Vagina (tissue), 2 donors: ENCODE measurements around the gene GRK5. TPM values are rescaled to one million over a fixed set of nuclear protein-coding genes. Genes with fewer than 3 reads are reported as not detected.

Experiments
- DNase-seq, 2 donors: peaks; one replicate each; pipeline ENCODE4 v3.0.0-alpha.2; 2017; ENCODE audit errors: extremely low spot score in 2 of 2
- H3K27ac ChIP-seq: fragments of 200-600 bp; sonication (generic); one replicate; pipeline ENCODE4 v1.5.1; 2019
- H3K27me3 ChIP-seq: fragments of 200-600 bp; sonication (generic); one replicate; pipeline ENCODE4 v1.5.1; 2019
- H3K36me3 ChIP-seq, 2 donors: fragments of 200-600 bp; sonication (generic); one replicate each; pipeline ENCODE4 v1.5.1; 2017 to 2019
- H3K4me1 ChIP-seq: fragments of 200-600 bp; sonication (generic); one replicate; pipeline ENCODE4 v1.5.1; 2019
- H3K4me3 ChIP-seq, 2 donors: fragments of 200-600 bp; sonication (generic); 1 replicate in 1 of 2; 2 replicates in 1 of 2; pipeline ENCODE4 v1.5.1; 2016 to 2019
- H3K9me3 ChIP-seq: fragments of 200-600 bp; sonication (generic); one replicate; pipeline ENCODE4 v1.5.1; 2019
- POLR2A ChIP-seq, 2 donors: fragments of 450-650 bp; IDR thresholded peaks; one replicate each; pipeline ENCODE4 v1.6.1; 2017; ENCODE audit warnings: antibody characterized with exemption in 2 of 2, mild to moderate bottlenecking in 2 of 2, moderate library complexity in 2 of 2
- POLR2AphosphoS5 ChIP-seq, 2 donors: sonication (generic); formaldehyde crosslinking; IDR thresholded peaks; one replicate each; pipeline ENCODE4 v1.9.0; 2017; ENCODE audit warnings: antibody characterized with exemption in 2 of 2, mild to moderate bottlenecking in 2 of 2, low read depth in 1 of 2; ENCODE audit not compliant: insufficient read depth in 1 of 2
- intact Hi-C: fragments of 100-400 bp; cut with DNase I; formaldehyde crosslinking; loops from one replicate; pipeline ENCODE4 v1.15.1; 2023
- total RNA-seq: library from RNA; depleted of rRNA; stranded (reverse); fragments of >200 nt; gene quantifications from one replicate; pipeline ENCODE4 v1.2.3, GENCODE V29; 2016
- TF ChIP-seq, protein P1 (sequence below), 3 experiments: fragments of 450-650 bp in 2 of 3; fragments of 200-600 bp in 1 of 3; sonication (generic) in 1 of 3; IDR thresholded peaks; one replicate each; pipeline ENCODE4 v1.5.1; 2017 to 2019; ENCODE audit warnings: antibody characterized with exemption in 3 of 3, mild to moderate bottlenecking in 2 of 3, moderate library complexity in 2 of 3

GRK5 gene
- total RNA-seq, 1 donor from 2014 or later: 16.5 TPM

DNA sequence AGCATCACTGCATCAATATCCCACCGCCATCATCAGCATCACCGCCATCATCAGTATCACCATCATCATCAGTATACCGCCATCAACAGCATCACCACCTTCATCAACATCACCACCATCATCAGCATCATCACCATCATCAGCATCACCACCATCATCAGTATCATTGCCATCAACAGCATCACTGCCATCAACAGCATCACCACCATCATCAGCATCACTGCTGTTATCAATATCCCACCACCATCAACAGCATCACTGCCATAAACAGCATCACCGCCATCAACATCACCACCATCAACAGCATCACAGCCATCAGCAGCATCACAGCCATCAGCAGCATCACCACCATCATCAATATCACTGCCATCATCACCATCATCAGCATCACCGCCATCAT lies 219.3 kb downstream of the GRK5 start:
- Histone ChIP-seq H3K4me3 (no peak overlapping the region), H3K27me3 (no peaks in the 10 kb centered on the region), H3K9me3 (no peaks in the 10 kb centered on the region), H3K27ac (no peak overlapping the region), H3K4me1 (peaks cover 7% of the 10 kb centered on the region), H3K36me3 (peaks cover 0 to 25% of the 10 kb centered on the region in 2 donors)
- intact Hi-C loops: no loop called here
- no peak for DNase-seq
- TF ChIP-seq, protein P1, sequence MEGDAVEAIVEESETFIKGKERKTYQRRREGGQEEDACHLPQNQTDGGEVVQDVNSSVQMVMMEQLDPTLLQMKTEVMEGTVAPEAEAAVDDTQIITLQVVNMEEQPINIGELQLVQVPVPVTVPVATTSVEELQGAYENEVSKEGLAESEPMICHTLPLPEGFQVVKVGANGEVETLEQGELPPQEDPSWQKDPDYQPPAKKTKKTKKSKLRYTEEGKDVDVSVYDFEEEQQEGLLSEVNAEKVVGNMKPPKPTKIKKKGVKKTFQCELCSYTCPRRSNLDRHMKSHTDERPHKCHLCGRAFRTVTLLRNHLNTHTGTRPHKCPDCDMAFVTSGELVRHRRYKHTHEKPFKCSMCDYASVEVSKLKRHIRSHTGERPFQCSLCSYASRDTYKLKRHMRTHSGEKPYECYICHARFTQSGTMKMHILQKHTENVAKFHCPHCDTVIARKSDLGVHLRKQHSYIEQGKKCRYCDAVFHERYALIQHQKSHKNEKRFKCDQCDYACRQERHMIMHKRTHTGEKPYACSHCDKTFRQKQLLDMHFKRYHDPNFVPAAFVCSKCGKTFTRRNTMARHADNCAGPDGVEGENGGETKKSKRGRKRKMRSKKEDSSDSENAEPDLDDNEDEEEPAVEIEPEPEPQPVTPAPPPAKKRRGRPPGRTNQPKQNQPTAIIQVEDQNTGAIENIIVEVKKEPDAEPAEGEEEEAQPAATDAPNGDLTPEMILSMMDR (IDR thresholded peaks at IDR 0.05): no peak
- no peak for TF ChIP-seq POLR2AphosphoS5 (IDR thresholded peaks at IDR 0.05; ENCODE audit: insufficient read depth in 1 of 2, low read depth in 1 of 2)
- TF ChIP-seq POLR2A (IDR thresholded peaks at IDR 0.05): no peak

DNA sequence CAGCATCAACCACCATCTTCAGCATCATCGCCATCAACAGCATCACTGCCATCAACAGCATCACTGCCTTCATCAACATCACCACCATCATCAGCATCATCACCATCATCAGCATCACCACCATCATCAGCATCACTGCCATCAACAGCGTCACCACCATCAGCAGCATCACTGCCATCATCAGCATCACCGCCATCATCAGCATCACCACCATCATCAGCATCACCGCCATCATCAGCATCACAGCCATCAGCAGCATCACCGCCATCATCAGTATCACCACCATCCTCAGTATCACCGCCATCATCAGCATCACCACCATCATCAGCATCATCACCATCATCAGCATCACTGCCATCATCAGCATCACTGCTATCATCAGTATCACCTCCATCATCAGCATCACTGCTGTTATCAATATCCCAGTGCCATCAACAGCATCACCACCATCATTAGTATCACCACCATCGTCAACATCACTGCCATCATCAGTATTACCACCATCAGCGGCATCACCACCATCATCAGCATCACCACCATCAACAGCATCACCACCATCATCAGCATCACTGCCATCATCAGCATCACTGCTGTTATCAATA lies 220.0 kb downstream of the GRK5 start:
- intact Hi-C loops: no loop called here

DNA sequence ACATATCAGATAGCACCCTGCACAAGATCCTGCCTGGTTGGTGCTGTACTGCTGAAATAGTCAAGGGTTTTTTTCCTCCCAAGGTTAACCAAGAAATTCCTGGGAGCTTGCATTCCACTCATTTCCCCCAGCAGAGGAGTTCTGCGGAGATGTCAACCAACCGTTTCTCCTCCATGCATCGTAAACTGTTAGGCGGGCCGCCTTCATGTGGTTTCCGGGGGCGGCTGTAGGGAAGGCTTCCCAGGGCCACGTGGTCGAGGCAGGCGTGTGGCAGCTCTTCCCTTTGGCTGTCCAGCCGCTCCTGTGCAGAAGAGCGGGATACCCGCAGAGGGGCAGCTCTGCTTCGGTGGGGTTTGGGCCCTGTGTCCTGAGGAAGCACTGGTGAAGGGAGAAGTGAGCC lies 221.4 kb downstream of the GRK5 start:
- H3K36me3 ChIP-seq: peaks cover 0 to 25% of the 10 kb centered on the region in 2 donors
- DNase-seq: no peak
- H3K4me3 ChIP-seq: no peak overlapping the region
- H3K4me1 ChIP-seq: no peaks in the 10 kb centered on the region
- no peak overlapping the region for H3K27ac ChIP-seq
- intact Hi-C loops: no loop called here
- TF ChIP-seq POLR2AphosphoS5 (IDR thresholded peaks at IDR 0.05; ENCODE audit: insufficient read depth in 1 of 2, low read depth in 1 of 2): no peak
- no peak for TF ChIP-seq POLR2A (IDR thresholded peaks at IDR 0.05)
- TF ChIP-seq, protein P1 (IDR thresholded peaks at IDR 0.05): no peak
- no peaks in the 10 kb centered on the region for H3K27me3 ChIP-seq
- no peaks in the 10 kb centered on the region for H3K9me3 ChIP-seq

More for the DNA sequence above, 220.0 kb downstream of the GRK5 start:
- no peaks in the 10 kb centered on the region for H3K27me3 ChIP-seq
- peaks cover under 1% of the 10 kb centered on the region for H3K4me1 ChIP-seq
- no peak overlapping the region for H3K4me3 ChIP-seq
- H3K9me3 ChIP-seq: no peaks in the 10 kb centered on the region
- no peak for DNase-seq
- no peak for TF ChIP-seq POLR2AphosphoS5 (IDR thresholded peaks at IDR 0.05; ENCODE audit: insufficient read depth in 1 of 2, low read depth in 1 of 2)
- TF ChIP-seq, protein P1 (IDR thresholded peaks at IDR 0.05): no peak
- TF ChIP-seq POLR2A (IDR thresholded peaks at IDR 0.05): no peak
- H3K27ac ChIP-seq: no peak overlapping the region
- peaks cover 0 to 25% of the 10 kb centered on the region in 2 donors for H3K36me3 ChIP-seq

DNA sequence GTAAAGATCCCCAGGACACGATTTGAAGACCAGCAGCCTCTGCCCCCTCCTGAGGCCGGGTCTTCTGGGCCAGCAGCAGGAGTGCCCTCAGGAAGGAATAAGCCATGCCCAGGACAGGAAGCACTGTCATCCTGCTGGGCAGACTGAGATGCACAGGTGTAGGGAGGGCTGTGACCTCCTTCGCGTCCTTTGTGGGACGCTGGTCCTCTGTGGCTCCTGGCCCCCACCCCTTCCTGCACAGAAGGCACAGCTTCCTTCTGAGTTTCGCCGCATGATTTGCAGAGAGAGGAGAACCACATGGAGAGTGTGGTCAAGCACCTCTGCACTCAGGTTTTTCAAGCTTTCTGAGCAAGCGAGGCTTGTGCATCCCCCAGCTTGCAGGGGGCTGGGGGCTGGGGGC lies 222.4 kb downstream of the GRK5 start:
- no peak overlapping the region for H3K27ac ChIP-seq
- H3K27me3 ChIP-seq: no peaks in the 10 kb centered on the region
- TF ChIP-seq, protein P1 (IDR thresholded peaks at IDR 0.05): no peak
- TF ChIP-seq POLR2AphosphoS5 (IDR thresholded peaks at IDR 0.05; ENCODE audit: insufficient read depth in 1 of 2, low read depth in 1 of 2) (no peak), POLR2A (IDR thresholded peaks at IDR 0.05) (no peak)
- DNase-seq: no peak
- H3K4me3 ChIP-seq: no peak overlapping the region
- intact Hi-C loops: no loop called here
- H3K4me1 ChIP-seq: no peaks in the 10 kb centered on the region
- H3K9me3 ChIP-seq: no peaks in the 10 kb centered on the region
- H3K36me3 ChIP-seq: peaks cover 0 to 30% of the 10 kb centered on the region in 2 donors

DNA sequence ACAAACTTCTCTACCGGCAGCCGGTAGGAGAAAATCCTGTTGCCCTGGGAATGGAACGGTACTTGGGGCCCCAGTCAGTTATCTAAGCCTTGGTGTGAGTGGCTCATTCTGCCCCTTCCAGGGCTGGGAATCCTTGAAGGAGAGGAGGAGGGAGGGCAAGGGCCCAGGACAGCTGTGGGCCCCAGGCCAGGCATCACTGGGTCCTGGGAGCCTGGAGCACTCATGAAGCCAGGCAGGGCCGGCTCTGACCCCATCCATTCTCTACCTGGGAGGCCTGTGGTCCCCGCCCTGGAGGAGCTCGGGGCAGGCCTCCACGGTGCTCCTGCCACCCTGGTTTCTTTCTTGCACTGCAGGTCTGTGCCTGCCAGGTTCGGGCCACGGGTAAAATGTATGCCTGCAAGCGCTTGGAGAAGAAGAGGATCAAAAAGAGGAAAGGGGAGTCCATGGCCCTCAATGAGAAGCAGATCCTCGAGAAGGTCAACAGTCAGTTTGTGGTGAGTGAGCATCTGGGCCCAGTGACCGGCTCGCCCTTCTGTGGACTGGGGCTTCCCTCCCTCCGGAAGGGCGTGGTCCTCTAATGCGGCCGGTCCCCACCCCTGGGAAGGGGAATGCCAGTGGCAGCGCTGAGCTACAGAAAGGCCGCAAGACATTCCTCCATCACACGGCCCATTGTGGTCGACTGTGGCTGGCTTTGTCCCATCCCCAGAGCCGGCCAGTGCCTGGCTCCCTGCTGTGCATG lies 223.8 kb downstream of the GRK5 start:
- Histone ChIP-seq H3K36me3 (peaks cover 0 to 26% of the 10 kb centered on the region in 2 donors), H3K4me1 (no peaks in the 10 kb centered on the region), H3K27ac (no peak overlapping the region), H3K27me3 (no peaks in the 10 kb centered on the region), H3K9me3 (no peaks in the 10 kb centered on the region), H3K4me3 (no peak overlapping the region)
- DNase-seq: no peak
- intact Hi-C loops: no loop called here
- TF ChIP-seq, protein P1 (IDR thresholded peaks at IDR 0.05): no peak
- no peak for TF ChIP-seq POLR2A (IDR thresholded peaks at IDR 0.05)
- TF ChIP-seq POLR2AphosphoS5 (IDR thresholded peaks at IDR 0.05; ENCODE audit: insufficient read depth in 1 of 2, low read depth in 1 of 2): no peak
